Measurements from ENCODE around the gene GSK3B.
A peak's percentile ranks its signal among the peaks of the same experiment; 100 is the strongest.
"Not testable (repeated sequence)": the region's sequence is repeated elsewhere in the genome, so short reads cannot be mapped to it uniquely, and the experiment has no call there.

GSK3B gene

GRCh38 chr3:120005741-120006140, 88.5 kb downstream of the GSK3B start:
- DNase-seq (ENCODE audit: low read depth), result not testable (repeated sequence)

GRCh38 chr3:120004008-120004498, 90.2 kb downstream of the GSK3B start:
- not testable (repeated sequence) for DNase-seq (ENCODE audit: low read depth)

GRCh38 chr3:119998166-119998565, 96.1 kb downstream of the GSK3B start:
- DNase-seq (ENCODE audit: low read depth), result no peak

- no peak for DNase-seq (ENCODE audit: low read depth)
Observed at GRCh38 chr3:119990888-119991287, 103.4 kb downstream of the GSK3B start.

GRCh38 chr3:119989981-119990655, 104.1 kb downstream of the GSK3B start:
- no peak for DNase-seq (ENCODE audit: low read depth)

GRCh38 chr3:119986812-119987211, 107.4 kb downstream of the GSK3B start:
- DNase-seq (ENCODE audit: low read depth), result not testable (repeated sequence)

- DNase-seq (ENCODE audit: low read depth), result no peak
Observed at GRCh38 chr3:119981386-119981785, 112.9 kb downstream of the GSK3B start.

GRCh38 chr3:119978554-119979208, 115.6 kb downstream of the GSK3B start:
- DNase-seq (ENCODE audit: low read depth), result no peak

GRCh38 chr3:119977353-119977752, 116.9 kb downstream of the GSK3B start:
- no peak for DNase-seq (ENCODE audit: low read depth)

GRCh38 chr3:119976214-119976613, 118.0 kb downstream of the GSK3B start:
- no peak for DNase-seq (ENCODE audit: low read depth)

GRCh38 chr3:119974656-119975055, 119.6 kb downstream of the GSK3B start:
- DNase-seq (ENCODE audit: low read depth), result no peak

GRCh38 chr3:119973018-119973646, 121.1 kb downstream of the GSK3B start:
- no peak for DNase-seq (ENCODE audit: low read depth)

- no peak for DNase-seq (ENCODE audit: low read depth)
Observed at GRCh38 chr3:119969759-119970158, 124.5 kb downstream of the GSK3B start.

GRCh38 chr3:119967353-119968006, 126.8 kb downstream of the GSK3B start:
- no peak for DNase-seq (ENCODE audit: low read depth)

GRCh38 chr3:119965692-119966091, 128.6 kb downstream of the GSK3B start:
- DNase-seq (ENCODE audit: low read depth), result no peak

GRCh38 chr3:119964294-119964693, 130.0 kb downstream of the GSK3B start:
- DNase-seq (ENCODE audit: low read depth), result no peak

- DNase-seq (ENCODE audit: low read depth), result no peak
Observed at GRCh38 chr3:119955972-119956371, 138.3 kb downstream of the GSK3B start.

- no peak for DNase-seq (ENCODE audit: low read depth)
Observed at GRCh38 chr3:119950666-119951325, 143.5 kb downstream of the GSK3B start.

GRCh38 chr3:119945291-119945690, 149.0 kb downstream of the GSK3B start:
- DNase-seq (ENCODE audit: low read depth), result no peak

- no peak for DNase-seq (ENCODE audit: low read depth)
Observed at GRCh38 chr3:119944091-119944490, 150.2 kb downstream of the GSK3B start.

GRCh38 chr3:119939077-119939476, 155.2 kb downstream of the GSK3B start:
- DNase-seq (ENCODE audit: low read depth), result no peak

GRCh38 chr3:119937229-119937628, 157.0 kb downstream of the GSK3B start:
- DNase-seq (ENCODE audit: low read depth), result peak; percentile 31

Measured in activated gamma-delta T cell treated with anti-CD3 and anti-CD28 coated beads, Interleukin-2, amount 50 U/mL, for 16 hours (primary cell).